GM23248 (cell line): Measurements from ENCODE around the gene PARD3B. TPM values are rescaled to one million over a fixed set of nuclear protein-coding genes. Genes with fewer than 3 reads are reported as not detected.
A peak's percentile ranks its signal among the peaks of the same experiment; 100 is the strongest.

ENCODE experiments used
- DNase-seq: peaks from one replicate; pipeline ENCODE4 v3.0.0-alpha.2; 2015
- H2AFZ ChIP-seq: fragments of 200-600 bp; sonication (generic); 2 replicates; pipeline ENCODE4 v1.6.1; 2016; ENCODE audit warnings: antibody characterized with exemption
- H3F3A ChIP-seq: fragments of 200-600 bp; sonication (generic); 2 replicates; pipeline ENCODE4 v1.6.1; 2016; ENCODE audit warnings: mild to moderate bottlenecking, antibody characterized with exemption, mixed run types; ENCODE audit not compliant: insufficient read depth
- H3K27ac ChIP-seq: fragments of 200-600 bp; sonication (generic); 2 replicates; pipeline ENCODE4 v1.5.1; 2016; ENCODE audit warnings: mild to moderate bottlenecking
- H3K27me3 ChIP-seq: fragments of 200-600 bp; sonication (generic); replicated peaks from 2 replicates; pipeline ENCODE4 v1.6.1; 2016; ENCODE audit warnings: mild to moderate bottlenecking; ENCODE audit not compliant: insufficient read depth
- H3K36me3 ChIP-seq: fragments of 200-600 bp; sonication (generic); 2 replicates; pipeline ENCODE4 v1.6.1; 2016; ENCODE audit warnings: low read depth, mild to moderate bottlenecking
- H3K4me1 ChIP-seq: fragments of 200-600 bp; sonication (generic); 2 replicates; pipeline ENCODE4 v1.6.1; 2016; ENCODE audit warnings: mild to moderate bottlenecking; ENCODE audit not compliant: insufficient read depth
- H3K4me2 ChIP-seq: fragments of 200-600 bp; sonication (generic); one replicate; pipeline ENCODE4 v1.6.1; 2016; ENCODE audit warnings: mild to moderate bottlenecking; ENCODE audit not compliant: unreplicated experiment
- H3K4me3 ChIP-seq: fragments of 200-600 bp; sonication (generic); 2 replicates; pipeline ENCODE4 v1.5.1; 2016; ENCODE audit warnings: mild to moderate bottlenecking
- H3K79me2 ChIP-seq: fragments of 200-600 bp; sonication (generic); 2 replicates; pipeline ENCODE4 v1.6.1; 2016; ENCODE audit warnings: mild to moderate bottlenecking; ENCODE audit not compliant: insufficient read depth
- H3K9ac ChIP-seq: fragments of 200-600 bp; sonication (generic); 2 replicates; pipeline ENCODE4 v1.6.1; 2016; ENCODE audit warnings: mild to moderate bottlenecking
- H3K9me2 ChIP-seq: fragments of 200-600 bp; sonication (generic); 2 replicates; pipeline ENCODE4 v1.6.1; 2016; ENCODE audit warnings: mixed run types, mild to moderate bottlenecking, moderate library complexity; ENCODE audit not compliant: insufficient read depth
- H3K9me3 ChIP-seq: fragments of 200-600 bp; sonication (generic); one replicate; pipeline ENCODE4 v1.6.1; 2017; ENCODE audit warnings: low read depth
- H4K20me1 ChIP-seq: fragments of 200-600 bp; sonication (generic); 2 replicates; pipeline ENCODE4 v1.6.0; 2016; ENCODE audit not compliant: insufficient read depth
- EZH2 ChIP-seq: fragments of 200-600 bp; sonication (generic); IDR thresholded peaks from 2 replicates; pipeline ENCODE4 v1.6.1; 2018; ENCODE audit warnings: antibody characterized with exemption, mild to moderate bottlenecking; ENCODE audit not compliant: insufficient read depth, poor library complexity, severe bottlenecking
- EZH2phosphoT487 ChIP-seq: fragments of 200-600 bp; sonication (generic); IDR thresholded peaks from 2 replicates; pipeline ENCODE4 v1.6.1; 2018; ENCODE audit warnings: antibody characterized with exemption, moderate library complexity, mild to moderate bottlenecking, low read depth; ENCODE audit not compliant: insufficient read depth
- WGBS, 2 experiments: methylation state at CpG; one replicate each; pipeline ENCODE4 v1.1.6; 2015 to 2017; ENCODE audit warnings: low lambda C conversion rate in 2 of 2, low coverage in 1 of 2; ENCODE audit errors: missing lambda C conversion rate in 2 of 2; 5-methylcytosine and 5-hydroxymethylcytosine counted together
- in situ Hi-C: fragments of 300-500 bp; cut with MboI; formaldehyde crosslinking; loops from 2 replicates; pipeline ENCODE4 v1.15.0; 2020
- polyA plus RNA-seq: library from polyadenylated mRNA; unstranded; fragments of >200 nt; fragmentation: Nextera tagmentation; extraction: Ambion mirVana; gene quantifications from 2 replicates; pipeline ENCODE4 v1.2.1, GENCODE V29; 2016
- total RNA-seq: library from RNA; depleted of rRNA; stranded (reverse); fragments of >200 nt; shearing (Covaris generic); gene quantifications from 2 replicates; pipeline ENCODE4 v1.2.3, GENCODE V29; 2014

The PARD3B gene
- total and polyA plus RNA-seq, 2 experiments from 2014 or later: 2.5 to 6.9 TPM

DNA sequence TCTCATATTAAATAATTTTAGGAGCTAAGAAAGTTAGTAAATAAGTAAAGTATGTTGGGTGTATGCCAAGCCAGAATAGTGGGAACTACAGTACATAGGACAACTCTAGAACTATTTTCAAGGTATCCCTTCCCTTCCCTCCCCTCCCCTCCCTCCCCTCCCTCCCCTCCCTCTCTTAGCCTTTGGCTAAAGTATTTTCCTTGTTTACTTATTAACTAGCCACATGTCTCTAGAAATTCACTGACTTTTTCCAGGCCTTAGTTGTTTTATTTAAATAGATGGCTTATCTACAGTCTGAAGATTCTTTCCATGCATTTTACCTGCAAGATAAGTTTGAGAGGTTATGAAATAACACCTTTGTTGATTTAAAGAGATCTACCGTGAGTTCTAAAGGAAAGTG, 402.1 kb downstream of the PARD3B start:
- no peaks in the 10 kb centered on the region for H3K79me2 ChIP-seq
- H3K4me1 ChIP-seq: peaks cover 11% of the 10 kb centered on the region
- 0 out of 2 replicates have a peak, but pooled peaks cover 3% of the 10 kb centered on the region for H3K9me2 ChIP-seq
- no peaks in the 10 kb centered on the region for H3K9me3 ChIP-seq
- no peaks in the 10 kb centered on the region for H3K27me3 ChIP-seq
- TF ChIP-seq EZH2: no peak
- no peak for TF ChIP-seq EZH2phosphoT487
- H3K9ac ChIP-seq: no peak overlapping the region
- 29% methylated on average over 1 of the region's 1 CpG for WGBS, 2 experiments
- no peaks in the 10 kb centered on the region for H3K36me3 ChIP-seq
- in situ Hi-C loops: no loop called here
- H3F3A ChIP-seq: peaks cover 10% of the 10 kb centered on the region; the same call in 1 of the 2 replicates
- H4K20me1 ChIP-seq: no peaks in the 10 kb centered on the region
- no peak for DNase-seq
- no peak overlapping the region for H3K4me3 ChIP-seq
- no peak overlapping the region for H3K4me2 ChIP-seq
- H2AFZ ChIP-seq: no peak overlapping the region
- no peak overlapping the region for H3K27ac ChIP-seq

DNA sequence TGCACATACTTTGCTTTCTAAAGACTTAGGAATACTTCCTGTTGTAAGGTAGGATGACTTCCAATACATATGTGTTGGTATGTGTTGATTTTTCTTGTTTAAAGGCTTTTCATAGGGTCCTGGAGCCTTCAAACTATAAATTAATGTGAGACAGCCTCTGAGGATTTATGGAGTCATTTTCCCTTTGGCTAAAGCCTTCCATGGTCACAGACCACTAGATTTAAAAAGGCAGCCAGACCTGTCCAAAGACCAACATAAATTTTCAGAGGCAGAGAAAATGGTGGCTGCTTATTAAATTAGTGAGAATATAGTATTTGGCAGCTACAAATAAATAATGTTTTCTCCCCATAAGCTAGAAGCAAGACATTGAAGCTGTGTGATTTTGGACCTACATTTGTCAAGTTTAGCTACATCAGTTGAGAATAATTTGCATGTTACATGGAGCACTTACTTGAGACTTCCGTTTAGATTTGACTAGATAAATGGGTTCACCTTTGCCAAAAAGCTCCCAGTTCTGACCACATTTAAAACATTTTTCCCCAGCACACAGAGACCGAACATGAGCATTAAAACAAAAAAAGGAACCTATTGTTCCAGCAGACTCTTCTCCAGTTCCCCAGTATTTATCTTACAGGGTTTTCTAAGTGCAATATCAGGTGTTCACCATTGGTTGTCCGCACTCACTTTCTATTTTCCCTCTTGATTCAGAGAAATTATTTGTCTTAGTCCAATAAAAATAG, 402.9 kb downstream of the PARD3B start:
- TF ChIP-seq EZH2phosphoT487 (no peak), EZH2 (no peak)
- peaks cover 10% of the 10 kb centered on the region; the same call in 1 of the 2 replicates for H3F3A ChIP-seq
- H3K4me3 ChIP-seq: no peak overlapping the region
- no peak overlapping the region for H3K9ac ChIP-seq
- no peak overlapping the region for H3K4me2 ChIP-seq
- H2AFZ ChIP-seq: no peak overlapping the region
- no peaks in the 10 kb centered on the region for H3K79me2 ChIP-seq
- no peaks in the 10 kb centered on the region for H3K36me3 ChIP-seq
- no peak overlapping the region for H3K27ac ChIP-seq
- no peak for DNase-seq
- in situ Hi-C loops: no loop called here
- H3K4me1 ChIP-seq: peaks cover 11% of the 10 kb centered on the region
- no peaks in the 10 kb centered on the region for H4K20me1 ChIP-seq
- H3K9me2 ChIP-seq: 0 out of 2 replicates have a peak, but pooled peaks cover 3% of the 10 kb centered on the region
- no peaks in the 10 kb centered on the region for H3K9me3 ChIP-seq
- WGBS, 2 experiments: 84 to 88% methylated on average over 3 of the region's 3 CpGs
- H3K27me3 ChIP-seq: no peaks in the 10 kb centered on the region

DNA sequence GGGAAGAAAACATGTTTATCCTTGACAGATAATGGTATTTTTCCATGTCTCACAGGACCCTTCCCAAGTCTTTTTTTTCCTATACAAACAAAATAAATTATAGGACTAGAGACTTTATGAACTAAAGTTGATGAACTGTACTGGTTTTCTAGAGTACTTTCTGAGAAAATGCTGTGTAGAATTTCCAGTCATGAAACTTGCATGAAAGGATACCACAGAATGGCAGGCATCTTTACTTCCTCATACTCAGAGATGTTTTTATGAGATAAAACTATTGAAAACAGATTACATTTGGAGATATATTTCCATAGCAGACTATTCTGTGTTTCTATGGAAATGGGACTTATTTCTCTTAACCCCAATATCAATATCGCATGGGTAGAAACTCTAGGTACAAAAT, 403.5 kb downstream of the PARD3B start:
- Histone ChIP-seq H2AFZ (no peak overlapping the region), H3K79me2 (no peaks in the 10 kb centered on the region), H3F3A (peaks cover 10% of the 10 kb centered on the region; the same call in 1 of the 2 replicates), H3K9ac (no peak overlapping the region), H3K27me3 (no peaks in the 10 kb centered on the region), H3K36me3 (no peaks in the 10 kb centered on the region), H3K27ac (no peak overlapping the region), H3K4me2 (no peak overlapping the region), H3K9me3 (no peaks in the 10 kb centered on the region), H4K20me1 (no peaks in the 10 kb centered on the region), H3K4me1 (peaks cover 11% of the 10 kb centered on the region), H3K9me2 (0 out of 2 replicates have a peak, but pooled peaks cover 3% of the 10 kb centered on the region), H3K4me3 (no peak overlapping the region)
- TF ChIP-seq EZH2 (no peak), EZH2phosphoT487 (no peak)
- no peak for DNase-seq
- WGBS, 2 experiments: 97% methylated on average over 1 of the region's 1 CpG
- in situ Hi-C loops: no loop called here

DNA sequence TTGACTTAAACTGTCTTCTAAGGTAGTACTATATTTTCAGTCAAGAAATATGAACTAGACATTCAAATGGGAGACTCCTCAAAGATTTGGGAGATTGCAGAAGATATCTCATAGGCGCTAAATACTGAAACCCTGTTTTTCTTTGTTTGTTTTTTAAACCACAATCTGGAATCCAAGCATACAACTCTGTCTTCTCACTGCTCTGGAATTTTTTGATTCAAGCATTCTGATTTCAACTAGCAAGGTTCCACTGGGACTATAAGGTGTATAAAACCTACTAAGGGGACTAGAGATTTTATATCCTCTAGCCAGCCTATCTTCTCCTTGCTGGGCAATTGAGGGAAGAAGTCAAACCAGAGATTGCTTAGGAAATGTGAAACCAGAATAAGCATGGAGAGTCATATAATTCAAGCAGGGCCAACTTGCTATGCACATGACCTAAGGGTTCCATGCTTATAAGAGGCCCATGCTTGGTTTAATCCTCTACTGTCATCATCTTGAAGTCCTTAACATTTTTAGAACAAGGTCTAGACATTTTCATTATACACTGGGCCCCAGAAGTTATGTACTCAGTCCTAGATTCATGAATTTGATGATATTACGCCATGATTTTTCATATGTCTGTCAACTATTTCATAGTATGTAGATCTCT, 405.5 kb downstream of the PARD3B start:
- H3K27ac ChIP-seq: no peak overlapping the region
- TF ChIP-seq EZH2: no peak
- no peak for TF ChIP-seq EZH2phosphoT487
- in situ Hi-C loops: no loop called here

More for the DNA sequence above, 405.5 kb downstream of the PARD3B start:
- Histone ChIP-seq H3K9ac (no peak overlapping the region), H3F3A (peaks cover 10% of the 10 kb centered on the region; the same call in 1 of the 2 replicates), H3K27me3 (no peaks in the 10 kb centered on the region), H4K20me1 (no peaks in the 10 kb centered on the region), H3K36me3 (no peaks in the 10 kb centered on the region), H3K9me2 (0 out of 2 replicates have a peak, but pooled peaks cover 3% of the 10 kb centered on the region), H2AFZ (no peak overlapping the region), H3K4me2 (no peak overlapping the region), H3K4me1 (peaks cover 11% of the 10 kb centered on the region), H3K79me2 (no peaks in the 10 kb centered on the region), H3K4me3 (no peak overlapping the region), H3K9me3 (no peaks in the 10 kb centered on the region)
- WGBS, 2 experiments: 74 to 87% methylated on average over 2 of the region's 2 CpGs
- DNase-seq: peak; percentile 43
